Endothelial cell of umbilical vein (primary cell): ENCODE results near the gene PRKCI.

ENCODE experiments used
- CTCF ChIP-seq, 2 donors: IDR thresholded peaks; 1 replicate in 1 of 2; 2 replicates in 1 of 2; pipeline ENCODE4 v1.5.1; 2011; ENCODE audit warnings: low read length in 2 of 2, mild to moderate bottlenecking in 2 of 2, moderate library complexity in 2 of 2, control low read depth in 1 of 2, inconsistent platforms in 1 of 2, low read depth in 1 of 2; ENCODE audit not compliant: insufficient read depth in 1 of 2; ENCODE audit errors: extremely low read depth in 1 of 2
- EZH2 ChIP-seq: IDR thresholded peaks from 2 replicates; pipeline ENCODE4 v1.6.1; 2012; ENCODE audit warnings: borderline replicate concordance, low read depth, mild to moderate bottlenecking, moderate library complexity, low read length, inconsistent platforms; ENCODE audit not compliant: severe bottlenecking
- JUN ChIP-seq: IDR thresholded peaks from 2 replicates; pipeline ENCODE4 v1.6.1; 2011; ENCODE audit warnings: borderline replicate concordance, low read depth; ENCODE audit not compliant: insufficient read length, insufficient read depth
- POLR2A ChIP-seq: IDR thresholded peaks from 2 replicates; pipeline ENCODE4 v1.6.1; 2012; ENCODE audit warnings: low read depth, mild to moderate bottlenecking, control low read depth, low read length
- POLR2AphosphoS5 ChIP-seq: IDR thresholded peaks from 2 replicates; pipeline ENCODE4 v1.6.1; 2012; ENCODE audit warnings: low read depth, mild to moderate bottlenecking, control low read depth, low read length, moderate library complexity; ENCODE audit not compliant: insufficient read depth

- TF ChIP-seq POLR2A (no peak), CTCF (IDR thresholded peaks at IDR 0.05; ENCODE audit: extremely low read depth in 1 of 2, insufficient read depth in 1 of 2, low read depth in 1 of 2, low read length in 2 of 2) (no peak), EZH2 (no peak), POLR2AphosphoS5 (no peak), JUN (no peak)
Observed at GRCh38 chr3:170353485-170353884, 131.3 kb downstream of the PRKCI start.
